Thoracic aorta endothelial cell (primary cell): ENCODE measurements around the gene TTC22. TPM values are rescaled to one million over a fixed set of nuclear protein-coding genes. Genes with fewer than 3 reads are reported as not detected.

ENCODE experiments used
- total RNA-seq: library from RNA; depleted of rRNA; stranded (reverse); fragments of >200 nt; gene quantifications from 2 replicates; pipeline ENCODE4 v1.2.3, GENCODE V29; 2012

The TTC22 gene
- not detected in 2 replicates for total RNA-seq

DNA sequence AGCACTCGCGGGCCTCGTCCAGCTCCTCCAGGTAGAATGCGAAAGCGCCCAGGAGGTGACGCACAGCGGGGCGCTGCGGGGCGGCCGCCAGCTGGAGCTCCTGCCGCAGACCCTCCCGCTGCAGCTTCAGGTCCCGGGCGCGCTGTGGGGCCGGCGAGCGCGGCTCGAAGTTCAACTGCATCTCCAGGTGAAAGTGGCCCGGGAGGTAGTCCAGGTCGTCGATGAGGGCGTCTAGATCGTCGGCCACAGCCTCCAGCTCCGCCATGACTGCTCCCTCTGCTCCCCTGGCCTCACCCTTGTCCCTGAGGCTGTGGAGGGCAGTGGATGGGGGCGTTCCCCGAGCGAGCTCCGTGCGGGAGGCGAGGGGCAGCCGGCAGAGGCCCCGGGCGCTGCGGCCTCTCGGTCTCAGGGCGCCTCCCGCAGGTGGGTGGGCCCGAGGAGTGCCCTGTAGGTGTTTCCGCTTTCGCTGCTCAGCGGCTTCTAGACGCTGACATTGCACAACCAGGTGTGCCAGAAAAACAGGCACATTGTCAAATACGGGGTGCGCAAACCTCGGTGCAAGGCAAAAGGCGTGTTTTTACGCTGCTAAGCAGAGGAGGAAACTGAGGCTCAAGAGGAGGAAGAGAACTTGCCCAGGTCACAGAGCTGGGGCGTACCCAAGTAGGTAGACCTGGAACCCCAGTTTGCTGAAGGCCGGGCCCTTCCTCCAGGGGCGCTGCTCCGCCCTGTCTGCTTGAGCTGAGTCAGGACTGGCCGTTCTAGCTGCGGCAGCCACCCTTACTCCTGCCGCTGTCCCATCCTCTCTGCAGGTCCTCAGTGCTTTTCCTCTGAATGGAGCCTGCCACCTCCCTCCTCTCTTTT is at the start of gene TTC22:
TSS of gene TTC22 (minus strand) at position 425 of the 861 bp plus-strand sequence. CDS start at position 265, 160 bp downstream.

DNA sequence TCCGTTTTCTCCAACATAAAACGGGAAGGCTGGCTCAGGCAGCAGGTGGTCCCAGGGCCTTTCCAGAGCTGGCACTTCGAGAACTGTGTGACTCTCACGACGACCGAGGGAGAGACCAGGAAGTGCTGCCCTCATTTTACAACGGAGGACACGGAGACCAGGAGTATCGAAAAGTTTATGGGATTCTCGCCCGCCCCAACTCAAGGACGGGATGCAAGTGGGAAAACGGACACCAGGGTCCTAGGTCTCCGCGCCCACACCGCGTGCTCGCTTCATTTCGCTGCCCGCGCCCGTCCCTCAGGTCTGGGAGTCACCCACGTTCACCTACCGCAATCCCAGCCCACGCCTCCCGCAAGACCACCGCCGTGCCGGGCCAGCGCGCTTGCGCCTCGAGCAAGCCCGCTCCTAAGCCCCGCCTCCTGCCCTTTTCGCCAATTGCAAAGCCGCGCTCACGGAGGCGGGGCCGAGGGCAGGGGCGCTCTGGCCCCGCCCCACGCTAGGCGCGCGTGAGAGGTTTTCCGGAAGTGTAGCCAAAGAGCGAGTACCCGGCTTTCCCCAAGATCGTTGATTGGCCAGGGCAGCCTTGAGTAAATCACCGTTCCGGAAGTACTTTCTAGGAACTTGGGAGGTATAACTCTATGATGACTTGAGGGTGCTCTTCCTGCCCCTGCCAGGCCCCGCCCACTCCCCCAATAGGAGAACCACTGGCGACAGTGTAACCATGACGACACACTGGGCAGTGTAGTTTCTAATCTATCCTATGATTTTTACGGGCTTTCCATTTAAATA is 36.8 kb downstream of the TTC22 start, which contains the start of gene PARS2:
TSS of gene PARS2 (minus strand) at position 391 of the 789 bp plus-strand sequence. CDS start 5,362 bp downstream, outside the sequence.

Other genes starting within 250 kb of the TTC22 start
- gene FAM151A, start 177.8 kb downstream of the TTC22 start, total RNA-seq: not detected in 2 replicates
- gene MROH7, start 159.5 kb downstream of the TTC22 start, total RNA-seq: under 0.01 and 0.14 TPM in 2 replicates
- 41.6 and 47.0 TPM in 2 replicates for gene TTC4, start 85.5 kb downstream of the TTC22 start, total RNA-seq
- 2.0 and 4.1 TPM in 2 replicates for gene PARS2, start 36.8 kb downstream of the TTC22 start, total RNA-seq
- 116 and 244 TPM in 2 replicates for gene DHCR24, start 85.9 kb upstream of the TTC22 start, total RNA-seq
- gene TMEM61, start 179.3 kb upstream of the TTC22 start, total RNA-seq: not detected in 2 replicates
- gene BSND, start 197.6 kb upstream of the TTC22 start, total RNA-seq: not detected in 2 replicates
- gene PCSK9, start 238.2 kb upstream of the TTC22 start, total RNA-seq: 0.07 TPM in 1 of 2 replicates, not detected in the other